ENCODE results near the gene ZMYM4. TPM values are rescaled to one million over a fixed set of nuclear protein-coding genes. Genes with fewer than 3 reads are reported as not detected.
A peak's percentile ranks its signal among the peaks of the same experiment; 100 is the strongest.

ZMYM4 gene
- total RNA-seq, 1 experiment from 2014 or later = 62.7 TPM

DNA sequence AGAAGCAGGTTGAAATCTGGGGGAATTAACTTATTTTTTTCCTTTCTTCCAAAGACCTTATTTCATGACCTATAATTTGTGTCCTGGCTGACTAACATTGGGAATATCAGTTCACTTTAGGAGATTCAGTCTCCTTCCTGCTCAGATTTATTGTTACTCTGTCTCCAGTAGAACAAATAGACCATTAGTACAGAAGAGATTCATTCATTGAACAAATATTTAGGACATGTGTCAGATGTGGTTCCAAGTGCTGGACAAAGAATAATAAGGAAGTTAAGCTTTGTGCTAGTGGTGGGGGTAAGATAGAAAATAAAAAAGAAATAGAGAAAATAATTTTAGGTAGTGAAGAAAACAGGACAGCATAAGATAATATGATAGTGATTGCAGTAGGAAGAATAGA, 20.3 kb downstream of the ZMYM4 start:
- intact Hi-C loops (cut with micrococcal nuclease; ENCODE audit: unreplicated experiment) = loop anchor here (2.0 kb wide), 1 partner anchor 86 kb away; no protein-coding TSS in a partner anchor
- H3K27me3 Mint-ChIP-seq (ENCODE audit: unreplicated experiment) = no peaks in the 10 kb centered on the region
- H3K27ac Mint-ChIP-seq (ENCODE audit: unreplicated experiment) = peak overlapping the region; percentile 16
- no peaks in the 10 kb centered on the region for H3K9me3 Mint-ChIP-seq (ENCODE audit: low read depth, unreplicated experiment)
- TF ChIP-seq, protein P1, sequence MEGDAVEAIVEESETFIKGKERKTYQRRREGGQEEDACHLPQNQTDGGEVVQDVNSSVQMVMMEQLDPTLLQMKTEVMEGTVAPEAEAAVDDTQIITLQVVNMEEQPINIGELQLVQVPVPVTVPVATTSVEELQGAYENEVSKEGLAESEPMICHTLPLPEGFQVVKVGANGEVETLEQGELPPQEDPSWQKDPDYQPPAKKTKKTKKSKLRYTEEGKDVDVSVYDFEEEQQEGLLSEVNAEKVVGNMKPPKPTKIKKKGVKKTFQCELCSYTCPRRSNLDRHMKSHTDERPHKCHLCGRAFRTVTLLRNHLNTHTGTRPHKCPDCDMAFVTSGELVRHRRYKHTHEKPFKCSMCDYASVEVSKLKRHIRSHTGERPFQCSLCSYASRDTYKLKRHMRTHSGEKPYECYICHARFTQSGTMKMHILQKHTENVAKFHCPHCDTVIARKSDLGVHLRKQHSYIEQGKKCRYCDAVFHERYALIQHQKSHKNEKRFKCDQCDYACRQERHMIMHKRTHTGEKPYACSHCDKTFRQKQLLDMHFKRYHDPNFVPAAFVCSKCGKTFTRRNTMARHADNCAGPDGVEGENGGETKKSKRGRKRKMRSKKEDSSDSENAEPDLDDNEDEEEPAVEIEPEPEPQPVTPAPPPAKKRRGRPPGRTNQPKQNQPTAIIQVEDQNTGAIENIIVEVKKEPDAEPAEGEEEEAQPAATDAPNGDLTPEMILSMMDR (IDR thresholded peaks at IDR 0.05; ENCODE audit: unreplicated experiment) = no peak
- H3K4me3 Mint-ChIP-seq (ENCODE audit: low read depth, unreplicated experiment) = no peak overlapping the region
- no peak for DNase-seq
- no TSS peak for BruUV-seq (replicated peaks)
- peaks cover 29% of the 10 kb centered on the region for H3K4me1 Mint-ChIP-seq (ENCODE audit: low read depth, unreplicated experiment)
- CTCF ChIA-PET = no interaction called here
- peaks cover 14% of the 10 kb centered on the region for H3K36me3 Mint-ChIP-seq (ENCODE audit: insufficient read depth, unreplicated experiment)

DNA sequence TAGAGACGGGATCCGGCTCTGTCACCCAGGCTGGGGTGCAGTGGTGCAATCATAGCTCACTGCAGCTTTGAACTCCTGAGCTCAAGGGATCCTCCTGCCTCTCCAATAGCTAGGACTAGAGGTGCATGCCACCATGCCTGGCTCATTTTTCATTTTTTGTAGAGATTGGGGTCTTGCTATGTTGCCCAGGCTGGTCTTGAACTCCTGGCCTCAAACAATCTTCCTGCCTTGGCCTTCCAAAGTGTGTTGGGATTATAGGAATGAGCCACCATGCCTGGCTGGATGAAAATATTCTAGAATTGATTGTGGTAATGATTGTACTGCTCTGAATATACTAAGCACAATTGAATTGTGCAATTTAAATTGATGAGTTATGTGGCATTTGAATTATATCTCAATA, 21.9 kb downstream of the ZMYM4 start:
- Mint-ChIP-seq H3K27me3 (ENCODE audit: unreplicated experiment) (no peaks in the 10 kb centered on the region), H3K27ac (ENCODE audit: unreplicated experiment) (no peak overlapping the region), H3K4me3 (ENCODE audit: low read depth, unreplicated experiment) (no peak overlapping the region), H3K36me3 (ENCODE audit: insufficient read depth, unreplicated experiment) (peaks cover 14% of the 10 kb centered on the region), H3K9me3 (ENCODE audit: low read depth, unreplicated experiment) (no peaks in the 10 kb centered on the region), H3K4me1 (ENCODE audit: low read depth, unreplicated experiment) (peaks cover 29% of the 10 kb centered on the region)
- TF ChIP-seq, protein P1 (IDR thresholded peaks at IDR 0.05; ENCODE audit: unreplicated experiment) = no peak
- intact Hi-C loops (cut with micrococcal nuclease; ENCODE audit: unreplicated experiment) = no loop called here
- CTCF ChIA-PET = no interaction called here
- no peak for DNase-seq
- BruUV-seq (replicated peaks) = no TSS peak

DNA sequence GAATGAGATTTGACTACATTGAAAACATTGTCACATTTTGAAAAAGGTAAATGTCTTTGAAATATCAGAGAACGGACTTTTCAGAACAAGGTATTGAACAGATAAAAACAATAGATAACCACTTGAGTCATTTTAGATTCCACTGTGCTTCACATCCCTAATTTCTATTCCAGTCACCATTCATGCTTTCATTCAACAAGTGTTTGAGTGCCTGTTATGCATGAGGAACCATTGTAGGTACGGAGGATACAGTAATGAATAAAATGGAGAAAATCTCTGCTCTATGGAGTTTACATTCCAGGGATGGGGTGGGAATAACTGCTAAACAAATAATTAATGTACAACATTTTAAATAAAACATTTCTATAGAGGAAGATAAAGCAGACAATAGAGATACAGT, 26.3 kb downstream of the ZMYM4 start:
- BruUV-seq (replicated peaks) = no TSS peak
- Mint-ChIP-seq H3K9me3 (ENCODE audit: low read depth, unreplicated experiment) (no peaks in the 10 kb centered on the region), H3K36me3 (ENCODE audit: insufficient read depth, unreplicated experiment) (peaks cover 15% of the 10 kb centered on the region)

DNA sequence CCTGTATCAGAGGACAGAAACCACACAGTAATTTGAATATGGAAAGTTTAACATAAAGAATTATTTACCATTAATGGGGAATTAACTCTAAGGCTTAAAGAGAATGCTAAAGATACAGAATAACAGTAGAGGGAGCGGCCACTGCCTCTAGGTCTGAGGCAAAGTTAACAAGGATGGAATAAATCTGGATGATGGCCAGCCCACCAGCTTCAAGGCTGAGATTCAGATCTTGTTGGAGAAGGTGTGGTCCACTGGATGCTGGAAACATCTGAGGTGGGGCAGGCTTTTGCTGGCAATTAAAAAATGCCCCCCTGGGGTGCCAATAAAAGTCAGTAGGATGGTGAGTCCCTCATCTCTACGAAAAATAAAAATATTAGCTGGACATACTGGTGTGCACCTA, 29.4 kb downstream of the ZMYM4 start:
- TF ChIP-seq, protein P1 (IDR thresholded peaks at IDR 0.05; ENCODE audit: unreplicated experiment) = no peak
- CTCF ChIA-PET = interaction anchor here (0.6 kb wide), 1 partner anchor 99 kb away, joined by 8 read pairs; no protein-coding TSS in a partner anchor
- H3K4me3 Mint-ChIP-seq (ENCODE audit: low read depth, unreplicated experiment) = no peak overlapping the region
- BruUV-seq (replicated peaks) = no TSS peak
- H3K27me3 Mint-ChIP-seq (ENCODE audit: unreplicated experiment) = no peaks in the 10 kb centered on the region
- peaks cover 8% of the 10 kb centered on the region for H3K36me3 Mint-ChIP-seq (ENCODE audit: insufficient read depth, unreplicated experiment)
- no peak overlapping the region for H3K27ac Mint-ChIP-seq (ENCODE audit: unreplicated experiment)
- no peaks in the 10 kb centered on the region for H3K9me3 Mint-ChIP-seq (ENCODE audit: low read depth, unreplicated experiment)
- no peak for DNase-seq
- intact Hi-C loops (cut with micrococcal nuclease; ENCODE audit: unreplicated experiment) = loop anchor here (1.0 kb wide), 1 partner anchor 96 kb away; no protein-coding TSS in a partner anchor
- H3K4me1 Mint-ChIP-seq (ENCODE audit: low read depth, unreplicated experiment) = no peaks in the 10 kb centered on the region

More for the DNA sequence above, 26.3 kb downstream of the ZMYM4 start:
- Mint-ChIP-seq H3K4me1 (ENCODE audit: low read depth, unreplicated experiment) (no peaks in the 10 kb centered on the region), H3K27ac (ENCODE audit: unreplicated experiment) (no peak overlapping the region), H3K27me3 (ENCODE audit: unreplicated experiment) (no peaks in the 10 kb centered on the region), H3K4me3 (ENCODE audit: low read depth, unreplicated experiment) (no peak overlapping the region)
- CTCF ChIA-PET = no interaction called here
- no peak for DNase-seq
- intact Hi-C loops (cut with micrococcal nuclease; ENCODE audit: unreplicated experiment) = no loop called here
- TF ChIP-seq, protein P1 (IDR thresholded peaks at IDR 0.05; ENCODE audit: unreplicated experiment) = no peak

Data from Calu3 (cell line).